Gastrocnemius medialis (tissue), 4 donors: Measurements from ENCODE around the gene TULP3.

Experiments used
- CTCF ChIP-seq, 5 experiments: fragments of 450-650 bp in 3 of 5; fragments of 200-600 bp in 2 of 5; sonication (generic) in 2 of 5; IDR thresholded peaks in 4 of 5; conservative IDR thresholded peaks in 1 of 5; 1 replicate in 4 of 5; 2 replicates in 1 of 5; pipeline ENCODE4 v1.5.1; 2016 to 2019; ENCODE audit warnings: antibody characterized with exemption in 5 of 5, mild to moderate bottlenecking in 3 of 5, moderate library complexity in 3 of 5
- POLR2A ChIP-seq, 2 donors: fragments of 450-650 bp; IDR thresholded peaks; one replicate each; pipeline ENCODE4 v1.6.1; 2017; ENCODE audit warnings: antibody characterized with exemption in 2 of 2, mild to moderate bottlenecking in 2 of 2, moderate library complexity in 2 of 2

GRCh38 chr12:2959505-2960389, 69.1 kb downstream of the TULP3 start:
- TF ChIP-seq CTCF (IDR thresholded peaks at IDR 0.05 in 4 of 5, conservative IDR thresholded peaks at IDR 0.05 in 1 of 5) (peak in 3 of 5 experiments; percentile 18 to 26 (median 20)), POLR2A (IDR thresholded peaks at IDR 0.05) (peak; percentile 91)
